ENCODE data around the gene NFIX.

DNA sequence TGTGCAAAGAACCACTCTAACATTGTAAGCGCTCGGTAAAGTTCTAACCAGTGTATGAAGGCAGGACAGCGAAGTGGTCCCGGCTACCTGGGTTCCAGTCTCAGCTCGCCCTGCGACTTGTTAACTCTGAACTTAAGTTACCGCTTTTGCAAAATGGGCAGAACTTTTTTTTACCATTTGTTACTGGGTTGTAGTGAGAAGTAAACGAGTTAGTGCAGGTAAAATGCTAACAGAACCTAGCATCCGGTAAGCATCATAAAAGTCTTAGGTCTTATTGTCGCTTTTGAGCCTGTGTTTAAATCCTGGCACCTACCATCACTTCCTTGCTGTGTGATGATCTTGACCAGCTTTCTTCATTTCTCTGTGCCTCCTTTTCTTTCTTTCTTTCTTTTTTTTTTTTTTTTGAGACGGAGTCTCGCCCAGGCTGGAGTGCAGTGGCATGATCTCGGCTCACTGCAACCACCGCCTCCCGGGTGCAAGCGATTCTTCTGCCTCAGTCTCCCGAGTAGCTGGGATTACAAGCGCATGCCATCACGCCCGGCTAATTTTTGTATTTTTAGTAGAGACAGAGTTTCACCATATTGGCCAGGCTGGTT, 122.0 kb downstream of the NFIX start:
- TF ChIP-seq, protein P1, sequence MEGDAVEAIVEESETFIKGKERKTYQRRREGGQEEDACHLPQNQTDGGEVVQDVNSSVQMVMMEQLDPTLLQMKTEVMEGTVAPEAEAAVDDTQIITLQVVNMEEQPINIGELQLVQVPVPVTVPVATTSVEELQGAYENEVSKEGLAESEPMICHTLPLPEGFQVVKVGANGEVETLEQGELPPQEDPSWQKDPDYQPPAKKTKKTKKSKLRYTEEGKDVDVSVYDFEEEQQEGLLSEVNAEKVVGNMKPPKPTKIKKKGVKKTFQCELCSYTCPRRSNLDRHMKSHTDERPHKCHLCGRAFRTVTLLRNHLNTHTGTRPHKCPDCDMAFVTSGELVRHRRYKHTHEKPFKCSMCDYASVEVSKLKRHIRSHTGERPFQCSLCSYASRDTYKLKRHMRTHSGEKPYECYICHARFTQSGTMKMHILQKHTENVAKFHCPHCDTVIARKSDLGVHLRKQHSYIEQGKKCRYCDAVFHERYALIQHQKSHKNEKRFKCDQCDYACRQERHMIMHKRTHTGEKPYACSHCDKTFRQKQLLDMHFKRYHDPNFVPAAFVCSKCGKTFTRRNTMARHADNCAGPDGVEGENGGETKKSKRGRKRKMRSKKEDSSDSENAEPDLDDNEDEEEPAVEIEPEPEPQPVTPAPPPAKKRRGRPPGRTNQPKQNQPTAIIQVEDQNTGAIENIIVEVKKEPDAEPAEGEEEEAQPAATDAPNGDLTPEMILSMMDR (conservative IDR thresholded peaks at IDR 0.05 in 1 of 2, IDR thresholded peaks at IDR 0.05 in 1 of 2; ENCODE audit: low read depth in 1 of 2, low read length in 2 of 2) = no peak
- TF ChIP-seq EZH2 (IDR thresholded peaks at IDR 0.05; ENCODE audit: low read length, missing control alignments) = no peak
